ENCODE data around the gene ROR2.

The ROR2 gene

DNA sequence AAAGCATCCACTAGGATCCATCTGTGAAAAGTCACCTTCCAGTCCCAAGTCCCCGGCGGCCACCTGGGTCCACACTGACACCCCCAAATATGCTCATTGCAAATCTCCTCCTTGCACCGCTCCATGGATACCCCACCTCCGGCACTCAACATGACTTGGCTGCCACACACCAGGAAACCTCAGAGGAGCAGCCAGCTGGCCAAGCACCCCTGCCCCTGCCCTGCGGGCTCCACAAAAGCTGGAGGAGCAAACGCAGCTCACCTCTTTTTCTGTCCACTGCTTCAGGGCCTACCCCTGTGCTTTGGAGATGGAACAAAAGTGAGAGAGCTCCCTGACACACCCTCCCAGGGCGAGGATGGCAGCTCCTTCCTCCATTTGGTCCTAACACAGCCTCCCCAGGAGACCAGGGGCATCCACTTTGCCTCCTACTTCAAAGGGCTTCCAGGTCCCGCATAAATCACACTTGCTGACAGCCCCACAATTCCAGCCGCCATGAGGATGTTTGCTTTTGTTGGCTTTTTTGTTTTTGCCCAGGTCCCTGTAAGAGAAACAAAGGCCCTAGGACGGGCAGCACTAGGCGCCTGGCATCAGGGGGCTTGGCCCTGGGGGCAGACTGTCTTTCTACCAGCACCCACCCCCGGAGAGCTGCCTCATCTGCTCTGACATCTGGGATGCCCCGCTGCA, 14.8 kb downstream of the ROR2 start:
- Histone ChIP-seq H3K4me3 (ENCODE audit: low read length) (no peak overlapping the region), H3K4me1 (ENCODE audit: control insufficient read depth, low read depth, low read length) (peaks cover 9% of the 10 kb centered on the region), H3K36me3 (ENCODE audit: control insufficient read depth, low read depth, low read length) (no peaks in the 10 kb centered on the region), H3K27ac (ENCODE audit: low read length) (no peak overlapping the region), H3K27me3 (ENCODE audit: control insufficient read depth, insufficient read depth, low read length) (no peaks in the 10 kb centered on the region), H3K9me3 (ENCODE audit: control insufficient read depth, low read depth, low read length) (peaks cover 13% of the 10 kb centered on the region), H3K9ac (ENCODE audit: low read length) (no peak overlapping the region)

GRCh38 chr9:91934654-91935053, 15.4 kb downstream of the ROR2 start:
- Histone ChIP-seq H3K4me1 (ENCODE audit: control insufficient read depth, low read depth, low read length) (peaks cover 3% of the 10 kb centered on the region), H3K27ac (ENCODE audit: low read length) (no peak overlapping the region), H3K4me3 (ENCODE audit: low read length) (no peak overlapping the region), H3K9ac (ENCODE audit: low read length) (no peak overlapping the region), H3K36me3 (ENCODE audit: control insufficient read depth, low read depth, low read length) (no peaks in the 10 kb centered on the region), H3K27me3 (ENCODE audit: control insufficient read depth, insufficient read depth, low read length) (no peaks in the 10 kb centered on the region), H3K9me3 (ENCODE audit: control insufficient read depth, low read depth, low read length) (peaks cover 17% of the 10 kb centered on the region)

DNA sequence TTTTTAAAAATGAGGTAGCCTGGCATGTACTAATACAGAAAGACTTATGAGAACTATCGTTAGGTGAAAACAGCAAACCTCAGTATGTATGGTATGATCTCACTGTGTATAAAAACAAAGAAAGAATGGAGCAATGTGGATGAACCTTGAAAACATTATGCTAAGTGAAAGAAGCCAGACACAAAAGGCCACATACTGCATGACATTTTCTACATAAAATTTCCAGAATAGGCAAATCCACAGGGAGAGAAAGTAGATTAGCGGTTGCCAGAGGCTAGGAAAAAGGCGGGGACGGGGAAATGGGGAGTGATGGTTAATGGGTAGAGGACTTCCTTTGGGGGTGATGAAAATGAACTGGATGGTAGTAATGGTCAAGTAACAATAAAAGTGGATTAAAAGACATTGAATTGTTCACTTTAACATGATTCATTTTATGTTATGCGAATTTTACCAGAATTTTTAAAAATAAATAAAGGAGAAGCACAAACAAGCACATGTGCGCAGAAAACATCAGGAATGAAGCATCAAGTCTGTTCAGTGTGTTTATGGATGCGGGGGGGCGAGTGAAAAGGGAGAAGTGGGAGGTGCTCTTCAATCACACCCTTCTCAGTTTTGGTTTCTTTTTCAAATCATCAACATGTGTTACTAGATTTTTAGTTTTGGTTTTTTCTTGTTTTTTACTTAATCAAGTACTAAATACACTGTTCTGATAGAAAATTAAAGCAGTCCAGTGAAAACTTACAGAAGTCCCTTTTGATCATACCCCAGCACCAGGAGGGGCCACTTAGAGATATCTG, 16.3 kb downstream of the ROR2 start:
- no peak overlapping the region for H3K27ac ChIP-seq (ENCODE audit: low read length)
- no peaks in the 10 kb centered on the region for H3K27me3 ChIP-seq (ENCODE audit: control insufficient read depth, insufficient read depth, low read length)
- no peak overlapping the region for H3K4me3 ChIP-seq (ENCODE audit: low read length)
- H3K4me1 ChIP-seq (ENCODE audit: control insufficient read depth, low read depth, low read length): no peaks in the 10 kb centered on the region
- H3K36me3 ChIP-seq (ENCODE audit: control insufficient read depth, low read depth, low read length): no peaks in the 10 kb centered on the region
- H3K9me3 ChIP-seq (ENCODE audit: control insufficient read depth, low read depth, low read length): peaks cover 18% of the 10 kb centered on the region
- H3K9ac ChIP-seq (ENCODE audit: low read length): no peak overlapping the region

GRCh38 chr9:91930475-91930874, 19.6 kb downstream of the ROR2 start:
- Histone ChIP-seq H3K27me3 (ENCODE audit: control insufficient read depth, insufficient read depth, low read length) (peaks cover 9% of the 10 kb centered on the region), H3K27ac (ENCODE audit: low read length) (no peak overlapping the region), H3K9ac (ENCODE audit: low read length) (no peak overlapping the region), H3K4me1 (ENCODE audit: control insufficient read depth, low read depth, low read length) (no peaks in the 10 kb centered on the region), H3K9me3 (ENCODE audit: control insufficient read depth, low read depth, low read length) (peaks cover 18% of the 10 kb centered on the region), H3K36me3 (ENCODE audit: control insufficient read depth, low read depth, low read length) (no peaks in the 10 kb centered on the region), H3K4me3 (ENCODE audit: low read length) (no peak overlapping the region)

DNA sequence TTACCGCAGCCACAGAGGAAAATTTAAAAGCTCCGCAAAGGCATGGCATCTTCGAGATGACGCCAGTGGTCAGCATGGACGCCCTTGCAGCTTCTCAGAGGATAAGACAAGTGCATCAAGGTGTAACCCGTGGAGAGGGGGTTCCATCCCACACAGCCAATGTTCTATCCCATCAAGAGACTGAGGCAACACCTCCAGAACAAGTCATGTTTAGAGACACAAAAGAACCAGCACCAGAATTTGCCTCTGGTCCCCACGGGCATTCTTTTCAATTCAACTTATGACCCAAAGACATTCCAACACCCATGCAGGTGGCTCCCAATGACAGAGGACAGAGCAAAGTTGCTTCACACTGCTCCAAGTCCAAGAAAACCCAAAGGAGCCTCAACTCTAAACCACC, 20.7 kb downstream of the ROR2 start:
- Histone ChIP-seq H3K36me3 (ENCODE audit: control insufficient read depth, low read depth, low read length) (no peaks in the 10 kb centered on the region), H3K4me3 (ENCODE audit: low read length) (no peak overlapping the region), H3K27ac (ENCODE audit: low read length) (no peak overlapping the region), H3K9me3 (ENCODE audit: control insufficient read depth, low read depth, low read length) (peaks cover 18% of the 10 kb centered on the region), H3K27me3 (ENCODE audit: control insufficient read depth, insufficient read depth, low read length) (peaks cover 9% of the 10 kb centered on the region), H3K4me1 (ENCODE audit: control insufficient read depth, low read depth, low read length) (no peaks in the 10 kb centered on the region), H3K9ac (ENCODE audit: low read length) (no peak overlapping the region)

- Histone ChIP-seq H3K4me3 (ENCODE audit: low read length) (no peak overlapping the region), H3K27ac (ENCODE audit: low read length) (no peak overlapping the region), H3K36me3 (ENCODE audit: control insufficient read depth, low read depth, low read length) (no peaks in the 10 kb centered on the region), H3K27me3 (ENCODE audit: control insufficient read depth, insufficient read depth, low read length) (peaks cover 9% of the 10 kb centered on the region), H3K4me1 (ENCODE audit: control insufficient read depth, low read depth, low read length) (no peaks in the 10 kb centered on the region), H3K9ac (ENCODE audit: low read length) (no peak overlapping the region), H3K9me3 (ENCODE audit: control insufficient read depth, low read depth, low read length) (peaks cover 18% of the 10 kb centered on the region)
These were observed 22.0 kb downstream of the ROR2 start for GRCh38 chr9:91927922-91928510.

- Histone ChIP-seq H3K4me3 (ENCODE audit: low read length) (no peak overlapping the region), H3K4me1 (ENCODE audit: control insufficient read depth, low read depth, low read length) (peaks cover 15% of the 10 kb centered on the region), H3K9ac (ENCODE audit: low read length) (no peak overlapping the region), H3K27me3 (ENCODE audit: control insufficient read depth, insufficient read depth, low read length) (peaks cover 29% of the 10 kb centered on the region), H3K27ac (ENCODE audit: low read length) (no peak overlapping the region), H3K9me3 (ENCODE audit: control insufficient read depth, low read depth, low read length) (no peaks in the 10 kb centered on the region), H3K36me3 (ENCODE audit: control insufficient read depth, low read depth, low read length) (no peaks in the 10 kb centered on the region)
These were observed 25.9 kb downstream of the ROR2 start for GRCh38 chr9:91924090-91924489.

GRCh38 chr9:91923145-91923544, 26.9 kb downstream of the ROR2 start:
- Histone ChIP-seq H3K27ac (ENCODE audit: low read length) (no peak overlapping the region), H3K27me3 (ENCODE audit: control insufficient read depth, insufficient read depth, low read length) (peaks cover 32% of the 10 kb centered on the region), H3K36me3 (ENCODE audit: control insufficient read depth, low read depth, low read length) (no peaks in the 10 kb centered on the region), H3K9ac (ENCODE audit: low read length) (no peak overlapping the region), H3K4me1 (ENCODE audit: control insufficient read depth, low read depth, low read length) (peaks cover 15% of the 10 kb centered on the region), H3K4me3 (ENCODE audit: low read length) (no peak overlapping the region), H3K9me3 (ENCODE audit: control insufficient read depth, low read depth, low read length) (no peaks in the 10 kb centered on the region)

GRCh38 chr9:91921371-91921770, 28.7 kb downstream of the ROR2 start:
- Histone ChIP-seq H3K36me3 (ENCODE audit: control insufficient read depth, low read depth, low read length) (no peaks in the 10 kb centered on the region), H3K4me1 (ENCODE audit: control insufficient read depth, low read depth, low read length) (peaks cover 15% of the 10 kb centered on the region), H3K9ac (ENCODE audit: low read length) (no peak overlapping the region), H3K27me3 (ENCODE audit: control insufficient read depth, insufficient read depth, low read length) (peaks cover 23% of the 10 kb centered on the region), H3K27ac (ENCODE audit: low read length) (no peak overlapping the region), H3K9me3 (ENCODE audit: control insufficient read depth, low read depth, low read length) (no peaks in the 10 kb centered on the region), H3K4me3 (ENCODE audit: low read length) (no peak overlapping the region)

DNA sequence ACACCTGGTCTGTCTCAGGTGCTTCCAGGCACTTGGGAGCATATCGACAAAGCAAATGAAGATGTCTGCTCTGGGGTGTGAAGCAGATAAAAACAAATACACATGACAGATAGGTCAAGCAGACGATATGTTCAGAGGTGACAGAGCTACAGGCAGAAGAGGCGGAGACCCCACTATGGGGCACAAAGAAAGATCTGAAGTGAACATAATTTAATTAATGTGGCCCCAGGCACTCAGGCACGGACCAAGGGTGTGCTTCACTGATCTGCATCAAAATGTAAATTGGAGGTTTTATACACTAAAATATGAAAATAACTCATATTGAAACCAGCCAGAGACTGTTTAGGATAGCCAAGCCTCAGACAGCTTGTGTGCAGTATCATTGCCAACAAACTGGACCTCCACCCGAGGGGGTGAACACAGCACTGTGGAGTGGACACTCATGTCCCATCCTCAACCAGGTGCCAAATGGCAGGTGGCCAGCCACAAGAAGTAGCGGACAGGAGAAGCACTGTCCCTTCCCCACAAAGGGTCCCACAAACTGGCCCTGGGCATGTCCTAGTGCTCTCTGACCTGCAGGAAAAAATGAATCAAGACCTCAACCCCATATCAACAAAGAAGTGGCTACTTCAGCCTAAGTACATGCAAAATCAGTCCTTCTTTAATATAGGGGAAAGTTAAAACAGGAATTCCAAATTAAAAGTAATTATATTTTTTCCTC, 29.2 kb downstream of the ROR2 start:
- peaks cover 15% of the 10 kb centered on the region for H3K4me1 ChIP-seq (ENCODE audit: control insufficient read depth, low read depth, low read length)
- no peak overlapping the region for H3K9ac ChIP-seq (ENCODE audit: low read length)
- H3K27ac ChIP-seq (ENCODE audit: low read length): no peak overlapping the region
- H3K9me3 ChIP-seq (ENCODE audit: control insufficient read depth, low read depth, low read length): no peaks in the 10 kb centered on the region
- H3K4me3 ChIP-seq (ENCODE audit: low read length): no peak overlapping the region
- H3K36me3 ChIP-seq (ENCODE audit: control insufficient read depth, low read depth, low read length): no peaks in the 10 kb centered on the region
- peaks cover 23% of the 10 kb centered on the region for H3K27me3 ChIP-seq (ENCODE audit: control insufficient read depth, insufficient read depth, low read length)

GRCh38 chr9:91919621-91920020, 30.4 kb downstream of the ROR2 start:
- Histone ChIP-seq H3K9me3 (ENCODE audit: control insufficient read depth, low read depth, low read length) (no peaks in the 10 kb centered on the region), H3K4me1 (ENCODE audit: control insufficient read depth, low read depth, low read length) (peaks cover 15% of the 10 kb centered on the region), H3K27me3 (ENCODE audit: control insufficient read depth, insufficient read depth, low read length) (peaks cover 23% of the 10 kb centered on the region), H3K4me3 (ENCODE audit: low read length) (no peak overlapping the region), H3K27ac (ENCODE audit: low read length) (no peak overlapping the region), H3K36me3 (ENCODE audit: control insufficient read depth, low read depth, low read length) (no peaks in the 10 kb centered on the region), H3K9ac (ENCODE audit: low read length) (no peak overlapping the region)
